ENCODE results near the gene POU4F1.

DNA sequence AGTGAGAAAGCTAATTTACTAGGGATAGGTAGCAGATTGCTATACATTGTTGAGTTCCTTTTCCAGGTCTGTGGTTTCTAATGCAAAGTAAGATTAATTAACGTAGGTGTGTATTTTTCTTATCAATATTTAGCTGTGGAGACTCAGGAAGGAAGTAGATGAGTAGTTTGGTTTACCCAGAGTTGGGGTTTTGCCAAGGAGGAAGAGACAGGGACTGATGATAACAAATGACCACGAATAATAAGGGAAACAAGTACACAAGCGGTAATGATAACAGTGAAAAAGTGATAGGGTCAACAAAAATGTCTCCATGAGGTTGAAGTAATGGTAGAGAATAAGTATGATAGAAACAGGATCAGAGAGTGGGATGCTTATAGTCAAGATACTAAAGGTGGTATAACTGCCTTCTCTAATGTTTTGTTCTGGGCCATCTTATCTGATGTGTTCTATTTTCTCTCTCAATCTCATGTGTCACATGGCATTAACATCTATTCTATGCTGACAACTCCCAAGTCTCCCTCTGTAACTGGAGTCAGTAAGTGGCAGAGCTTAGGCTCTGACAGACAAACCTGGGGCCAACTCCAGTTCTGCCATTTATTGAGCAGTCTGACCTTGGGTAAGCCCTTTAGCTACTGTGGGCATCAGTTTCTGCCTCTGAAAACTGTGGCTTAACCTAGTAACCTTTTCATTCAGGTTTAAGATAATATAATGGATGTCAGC, 46.8 kb upstream of the POU4F1 start:
- TF ChIP-seq EZH2phosphoT487 (IDR thresholded peaks at IDR 0.05; ENCODE audit: borderline replicate concordance, low read length) = no peak
- TF ChIP-seq, protein P1, sequence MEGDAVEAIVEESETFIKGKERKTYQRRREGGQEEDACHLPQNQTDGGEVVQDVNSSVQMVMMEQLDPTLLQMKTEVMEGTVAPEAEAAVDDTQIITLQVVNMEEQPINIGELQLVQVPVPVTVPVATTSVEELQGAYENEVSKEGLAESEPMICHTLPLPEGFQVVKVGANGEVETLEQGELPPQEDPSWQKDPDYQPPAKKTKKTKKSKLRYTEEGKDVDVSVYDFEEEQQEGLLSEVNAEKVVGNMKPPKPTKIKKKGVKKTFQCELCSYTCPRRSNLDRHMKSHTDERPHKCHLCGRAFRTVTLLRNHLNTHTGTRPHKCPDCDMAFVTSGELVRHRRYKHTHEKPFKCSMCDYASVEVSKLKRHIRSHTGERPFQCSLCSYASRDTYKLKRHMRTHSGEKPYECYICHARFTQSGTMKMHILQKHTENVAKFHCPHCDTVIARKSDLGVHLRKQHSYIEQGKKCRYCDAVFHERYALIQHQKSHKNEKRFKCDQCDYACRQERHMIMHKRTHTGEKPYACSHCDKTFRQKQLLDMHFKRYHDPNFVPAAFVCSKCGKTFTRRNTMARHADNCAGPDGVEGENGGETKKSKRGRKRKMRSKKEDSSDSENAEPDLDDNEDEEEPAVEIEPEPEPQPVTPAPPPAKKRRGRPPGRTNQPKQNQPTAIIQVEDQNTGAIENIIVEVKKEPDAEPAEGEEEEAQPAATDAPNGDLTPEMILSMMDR (IDR thresholded peaks at IDR 0.05; ENCODE audit: low read depth, low read length, poor library complexity, severe bottlenecking) = no peak
